22Rv1 (cell line): ENCODE measurements around the gene NPDC1.

Experiments used
- ZFX ChIP-seq: fragments of 450-650 bp; IDR thresholded peaks from 2 replicates; pipeline ENCODE4 v1.6.1; 2017; ENCODE audit warnings: antibody characterized with exemption, borderline replicate concordance
- TF ChIP-seq, protein P1 (sequence below): fragments of 450-650 bp; IDR thresholded peaks from 2 replicates; pipeline ENCODE4 v1.5.1; 2017; ENCODE audit warnings: mild to moderate bottlenecking

DNA sequence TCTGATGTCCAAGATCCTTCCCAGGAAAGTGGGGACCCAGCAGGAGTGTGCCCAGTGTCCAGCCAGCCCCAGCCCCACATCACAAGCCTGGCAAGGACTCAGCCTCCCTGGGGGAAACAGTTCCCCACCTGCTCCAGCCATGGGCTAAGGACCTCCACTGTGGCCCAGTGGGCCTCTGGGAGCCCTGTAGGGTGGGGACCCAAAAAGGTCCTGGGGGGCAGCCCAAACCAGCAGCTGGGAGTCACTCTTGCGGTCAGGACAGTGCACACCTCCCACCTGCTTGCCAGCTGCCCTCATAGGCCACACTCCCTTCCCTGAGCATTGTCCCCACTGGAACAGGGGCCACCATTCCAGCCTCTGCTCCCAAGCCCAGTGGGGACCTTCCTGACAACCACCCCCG is 19.6 kb downstream of the NPDC1 start:
- TF ChIP-seq, protein P1, sequence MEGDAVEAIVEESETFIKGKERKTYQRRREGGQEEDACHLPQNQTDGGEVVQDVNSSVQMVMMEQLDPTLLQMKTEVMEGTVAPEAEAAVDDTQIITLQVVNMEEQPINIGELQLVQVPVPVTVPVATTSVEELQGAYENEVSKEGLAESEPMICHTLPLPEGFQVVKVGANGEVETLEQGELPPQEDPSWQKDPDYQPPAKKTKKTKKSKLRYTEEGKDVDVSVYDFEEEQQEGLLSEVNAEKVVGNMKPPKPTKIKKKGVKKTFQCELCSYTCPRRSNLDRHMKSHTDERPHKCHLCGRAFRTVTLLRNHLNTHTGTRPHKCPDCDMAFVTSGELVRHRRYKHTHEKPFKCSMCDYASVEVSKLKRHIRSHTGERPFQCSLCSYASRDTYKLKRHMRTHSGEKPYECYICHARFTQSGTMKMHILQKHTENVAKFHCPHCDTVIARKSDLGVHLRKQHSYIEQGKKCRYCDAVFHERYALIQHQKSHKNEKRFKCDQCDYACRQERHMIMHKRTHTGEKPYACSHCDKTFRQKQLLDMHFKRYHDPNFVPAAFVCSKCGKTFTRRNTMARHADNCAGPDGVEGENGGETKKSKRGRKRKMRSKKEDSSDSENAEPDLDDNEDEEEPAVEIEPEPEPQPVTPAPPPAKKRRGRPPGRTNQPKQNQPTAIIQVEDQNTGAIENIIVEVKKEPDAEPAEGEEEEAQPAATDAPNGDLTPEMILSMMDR = no peak
- TF ChIP-seq ZFX = no peak
